H1 (cell line): ENCODE measurements around the gene ITPKA.

ENCODE experiments used
- CREB1 ChIP-seq: IDR thresholded peaks from 2 replicates; pipeline ENCODE4 v1.6.1; 2012; ENCODE audit warnings: inconsistent platforms
- CTCF ChIP-seq, 3 experiments: IDR thresholded peaks; 1 replicate in 2 of 3; 2 replicates in 1 of 3; pipeline versions ENCODE4 v1.5.1 to v1.6.1; 2011; ENCODE audit warnings: low read length in 3 of 3, mild to moderate bottlenecking in 3 of 3, inconsistent platforms in 2 of 3, low read depth in 1 of 3, moderate library complexity in 1 of 3; ENCODE audit not compliant: insufficient read depth in 1 of 3; ENCODE audit errors: control extremely low read depth in 1 of 3
- EGR1 ChIP-seq: IDR thresholded peaks from 2 replicates; pipeline ENCODE4 v1.6.1; 2011; ENCODE audit warnings: low read depth, low read length, borderline replicate concordance
- GABPA ChIP-seq: IDR thresholded peaks from 2 replicates; pipeline ENCODE4 v1.6.1; 2011; ENCODE audit warnings: mild to moderate bottlenecking, low read length, moderate library complexity, borderline replicate concordance; ENCODE audit not compliant: insufficient read depth
- POLR2A ChIP-seq, 2 experiments: IDR thresholded peaks; 1 replicate in 1 of 2; 2 replicates in 1 of 2; pipeline ENCODE4 v1.6.1; 2011; ENCODE audit warnings: low read depth in 2 of 2, low read length in 2 of 2, mild to moderate bottlenecking in 2 of 2; ENCODE audit errors: control extremely low read depth in 1 of 2
- POLR2AphosphoS5 ChIP-seq: IDR thresholded peaks from 2 replicates; pipeline ENCODE4 v1.6.1; 2011; ENCODE audit warnings: low read depth, low read length
- SP1 ChIP-seq: IDR thresholded peaks from 2 replicates; pipeline ENCODE4 v1.6.1; 2011; ENCODE audit warnings: low read depth, low read length
- YY1 ChIP-seq: IDR thresholded peaks from 2 replicates; pipeline ENCODE4 v1.6.1; 2011; ENCODE audit warnings: low read depth, mild to moderate bottlenecking, low read length
- TF ChIP-seq, protein P1 (sequence below): IDR thresholded peaks from 2 replicates; pipeline ENCODE4 v1.6.1; 2012; ENCODE audit warnings: inconsistent platforms

DNA sequence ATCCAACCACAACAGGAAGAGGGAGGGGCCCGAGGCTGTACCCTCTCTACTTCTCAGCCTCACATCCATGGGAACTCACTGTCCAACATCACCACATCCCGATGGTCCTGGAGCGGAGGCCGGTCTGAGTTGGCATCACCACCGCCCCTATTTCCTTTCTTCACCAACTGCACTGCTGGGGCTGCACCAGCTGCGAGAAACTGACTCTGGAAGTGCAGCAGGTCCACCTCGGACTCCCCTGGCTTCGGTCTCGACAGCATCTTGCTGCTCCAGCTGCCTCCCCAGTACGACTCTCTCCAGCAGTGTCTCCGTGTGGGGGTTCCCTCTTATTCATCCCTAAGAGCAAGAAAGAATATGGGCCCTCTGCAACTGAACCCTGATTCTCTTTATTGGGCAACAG lies 43.2 kb downstream of the ITPKA start:
- TF ChIP-seq CTCF (IDR thresholded peaks at IDR 0.05; ENCODE audit: control extremely low read depth in 1 of 3, insufficient read depth in 1 of 3, low read depth in 1 of 3, low read length in 3 of 3) (no peak), YY1 (no peak), POLR2AphosphoS5 (no peak), CREB1 (no peak), EGR1 (no peak), GABPA (no peak), SP1 (no peak), POLR2A (IDR thresholded peaks at IDR 0.05; ENCODE audit: control extremely low read depth in 1 of 2, low read depth in 2 of 2, low read length in 2 of 2) (no peak)
- TF ChIP-seq, protein P1, sequence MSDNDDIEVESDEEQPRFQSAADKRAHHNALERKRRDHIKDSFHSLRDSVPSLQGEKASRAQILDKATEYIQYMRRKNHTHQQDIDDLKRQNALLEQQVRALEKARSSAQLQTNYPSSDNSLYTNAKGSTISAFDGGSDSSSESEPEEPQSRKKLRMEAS = no peak
